Measurements from ENCODE around the gene FAM89B. TPM values are rescaled to one million over a fixed set of nuclear protein-coding genes. Genes with fewer than 3 reads are reported as not detected.

FAM89B gene
- total and polyA plus RNA-seq, 2 donors (not counting 3 experiments of a cell fraction or from before 2014, with no cell fraction given) = 63.1 to 153 TPM

DNA sequence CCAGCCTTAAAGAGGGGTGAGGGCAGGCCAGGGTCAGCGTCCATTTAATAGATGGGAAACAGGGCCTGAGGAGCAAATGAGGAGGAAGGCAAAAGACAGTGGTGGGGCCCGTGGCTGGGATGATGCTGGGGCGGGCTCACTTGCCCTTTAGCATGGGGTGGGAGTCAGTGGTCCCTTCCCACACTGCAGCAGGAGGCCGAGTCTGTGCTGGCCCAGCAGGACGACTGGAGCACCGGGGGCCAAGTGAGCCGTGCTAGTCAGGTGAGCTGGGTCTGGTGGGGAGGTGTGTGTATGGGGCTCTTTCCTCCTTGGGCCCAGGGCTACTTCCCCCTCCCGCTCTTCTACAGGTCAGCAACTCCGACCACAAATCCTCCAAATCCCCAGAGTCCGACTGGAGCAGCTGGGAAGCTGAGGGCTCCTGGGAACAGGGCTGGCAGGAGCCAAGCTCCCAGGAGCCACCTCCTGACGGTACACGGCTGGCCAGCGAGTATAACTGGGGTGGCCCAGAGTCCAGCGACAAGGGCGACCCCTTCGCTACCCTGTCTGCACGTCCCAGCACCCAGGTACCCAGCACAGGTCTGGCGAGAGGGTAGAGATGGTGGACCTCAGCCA lies 34.6 kb upstream of the FAM89B start:
- dilution Hi-C loops (cut with MboI; ENCODE audit: extremely low pct_ligation_motif_present, low sequenced_read_pairs) (no loop called here), intact Hi-C loops (cut with micrococcal nuclease) (no loop called here)
- FAIRE-seq (no peak), DNase-seq (ENCODE audit: low read depth, low spot score) (no peak)
- POLR2A ChIA-PET = no interaction called here
- Histone ChIP-seq H3K36me3 (ENCODE audit: control insufficient read depth in 2 of 2, extremely low read depth in 1 of 2, insufficient read depth in 2 of 2, low read length in 2 of 2) (peaks cover 3 to 26% of the 10 kb centered on the region in 2 experiments), H3K4me2 (ENCODE audit: insufficient read depth, low read length) (no peak overlapping the region), H3K9ac (replicated peaks; ENCODE audit: extremely low read depth, insufficient read depth, low read length) (no peak overlapping the region), H3K9me3 (replicated peaks; ENCODE audit: control insufficient read depth, insufficient read depth, low read length) (no peaks in the 10 kb centered on the region), H3K79me2 (ENCODE audit: control insufficient read depth, insufficient read depth, low read length) (no peaks in the 10 kb centered on the region), H3K4me1 (ENCODE audit: control insufficient read depth, extremely low read depth, insufficient read depth, low read length) (peaks cover 6% of the 10 kb centered on the region), H3K27ac (ENCODE audit: insufficient read depth, low read depth, low read length) (no peak overlapping the region), H2AFZ (ENCODE audit: low read depth, low read length) (no peak overlapping the region), H3K4me3 (replicated peaks in 1 of 3; ENCODE audit: insufficient read depth in 1 of 3, low read depth in 1 of 3, low read length in 3 of 3) (no peak overlapping the region), H3K9me1 (replicated peaks; ENCODE audit: control insufficient read depth, extremely low read depth, insufficient read depth, low read length) (no peaks in the 10 kb centered on the region), H3K27me3 (ENCODE audit: control insufficient read depth in 2 of 2, insufficient read depth in 2 of 2, low read length in 2 of 2) (no peaks in the 10 kb centered on the region), H4K20me1 (replicated peaks; ENCODE audit: control insufficient read depth, extremely low read depth, insufficient read depth, low read length) (no peaks in the 10 kb centered on the region)
- BruUV-seq (replicated peaks) = no TSS peak
- no peak for TF ChIP-seq EZH2 (IDR thresholded peaks at IDR 0.05; ENCODE audit: borderline replicate concordance, low read depth, low read length, severe bottlenecking)
- no peak for TF ChIP-seq POLR2AphosphoS5 (IDR thresholded peaks at IDR 0.05; ENCODE audit: insufficient read depth, low read depth, low read length)
- no peak for TF ChIP-seq POLR2A (IDR thresholded peaks at IDR 0.05; ENCODE audit: low read depth, low read length)
- TF ChIP-seq MYC (IDR thresholded peaks at IDR 0.05; ENCODE audit: low read depth, low read length) = no peak
- no peak for TF ChIP-seq GATA2 (IDR thresholded peaks at IDR 0.05; ENCODE audit: insufficient read depth, insufficient read length, low read depth, low read length)
- TF ChIP-seq, protein P1, sequence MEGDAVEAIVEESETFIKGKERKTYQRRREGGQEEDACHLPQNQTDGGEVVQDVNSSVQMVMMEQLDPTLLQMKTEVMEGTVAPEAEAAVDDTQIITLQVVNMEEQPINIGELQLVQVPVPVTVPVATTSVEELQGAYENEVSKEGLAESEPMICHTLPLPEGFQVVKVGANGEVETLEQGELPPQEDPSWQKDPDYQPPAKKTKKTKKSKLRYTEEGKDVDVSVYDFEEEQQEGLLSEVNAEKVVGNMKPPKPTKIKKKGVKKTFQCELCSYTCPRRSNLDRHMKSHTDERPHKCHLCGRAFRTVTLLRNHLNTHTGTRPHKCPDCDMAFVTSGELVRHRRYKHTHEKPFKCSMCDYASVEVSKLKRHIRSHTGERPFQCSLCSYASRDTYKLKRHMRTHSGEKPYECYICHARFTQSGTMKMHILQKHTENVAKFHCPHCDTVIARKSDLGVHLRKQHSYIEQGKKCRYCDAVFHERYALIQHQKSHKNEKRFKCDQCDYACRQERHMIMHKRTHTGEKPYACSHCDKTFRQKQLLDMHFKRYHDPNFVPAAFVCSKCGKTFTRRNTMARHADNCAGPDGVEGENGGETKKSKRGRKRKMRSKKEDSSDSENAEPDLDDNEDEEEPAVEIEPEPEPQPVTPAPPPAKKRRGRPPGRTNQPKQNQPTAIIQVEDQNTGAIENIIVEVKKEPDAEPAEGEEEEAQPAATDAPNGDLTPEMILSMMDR (IDR thresholded peaks at IDR 0.05; ENCODE audit: extremely low read depth in 1 of 2, insufficient read depth in 1 of 2, low read depth in 1 of 2, low read length in 2 of 2) = no peak
- TF ChIP-seq, protein P2, sequence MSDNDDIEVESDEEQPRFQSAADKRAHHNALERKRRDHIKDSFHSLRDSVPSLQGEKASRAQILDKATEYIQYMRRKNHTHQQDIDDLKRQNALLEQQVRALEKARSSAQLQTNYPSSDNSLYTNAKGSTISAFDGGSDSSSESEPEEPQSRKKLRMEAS (IDR thresholded peaks at IDR 0.05; ENCODE audit: insufficient read depth, insufficient read length) = no peak
- CTCF ChIA-PET = interaction anchor here (1.0 to 6.1 kb wide), 3 partner anchors 32 to 53 kb away, joined by 5 to 206 read pairs (median 5); partner anchors contain the start of genes FAM89B, KCNK7 and ZNRD2

All from endothelial cell of umbilical vein (primary cell).